Stimulated activated CD4-positive, alpha-beta T cell treated with anti-CD3 and anti-CD28 coated beads, TNF-alpha, amount 100 ng/mL, for 1 hour (primary cell): ENCODE results near the gene TRPV2.
A peak's percentile ranks its signal among the peaks of the same experiment; 100 is the strongest.

Experiments used
- DNase-seq, 3 donors: peaks; one replicate each; pipeline ENCODE4 v3.0.0-alpha.2; 2020; ENCODE audit warnings: low read depth in 3 of 3, low spot score in 1 of 3

The TRPV2 gene

GRCh38 chr17:16406742-16407674, 8.4 kb upstream of the TRPV2 start:
- DNase-seq: no peak

GRCh38 chr17:16407911-16408588, 7.3 kb upstream of the TRPV2 start:
- DNase-seq: no peak

GRCh38 chr17:16417399-16417798, 2.0 kb downstream of the TRPV2 start:
- no peak for DNase-seq

GRCh38 chr17:16417896-16418684, 2.7 kb downstream of the TRPV2 start:
- DNase-seq: no peak

GRCh38 chr17:16418685-16419068, 3.3 kb downstream of the TRPV2 start:
- no peak for DNase-seq

GRCh38 chr17:16419074-16419928, 3.9 kb downstream of the TRPV2 start:
- DNase-seq: peak in 2 of 3 donors; percentile 23 to 26

- DNase-seq: no peak
Observed at GRCh38 chr17:16419929-16420271, 4.5 kb downstream of the TRPV2 start.

GRCh38 chr17:16422416-16422815, 7.0 kb downstream of the TRPV2 start:
- no peak for DNase-seq

GRCh38 chr17:16423226-16423872, 8.0 kb downstream of the TRPV2 start:
- no peak for DNase-seq

GRCh38 chr17:16425202-16425601, 9.8 kb downstream of the TRPV2 start:
- DNase-seq: no peak

- no peak for DNase-seq
Observed at GRCh38 chr17:16425698-16426659, 10.6 kb downstream of the TRPV2 start.

GRCh38 chr17:16427020-16427419, 11.6 kb downstream of the TRPV2 start:
- DNase-seq: no peak

GRCh38 chr17:16428098-16428882, 12.9 kb downstream of the TRPV2 start:
- no peak for DNase-seq

- DNase-seq: no peak
Observed at GRCh38 chr17:16429083-16429482, 13.7 kb downstream of the TRPV2 start.

- no peak for DNase-seq
Observed at GRCh38 chr17:16430650-16431049, 15.3 kb downstream of the TRPV2 start.

- no peak for DNase-seq
Observed at GRCh38 chr17:16432017-16432416, 16.6 kb downstream of the TRPV2 start.

- DNase-seq: no peak
Observed at GRCh38 chr17:16433514-16433913, 18.1 kb downstream of the TRPV2 start.

- no peak for DNase-seq
Observed at GRCh38 chr17:16434662-16435061, 19.3 kb downstream of the TRPV2 start.
